Measurements from ENCODE around the gene PDS5B. TPM values are rescaled to one million over a fixed set of nuclear protein-coding genes. Genes with fewer than 3 reads are reported as not detected.
"Not testable (repeated sequence)": the region's sequence is repeated elsewhere in the genome, so short reads cannot be mapped to it uniquely, and the experiment has no call there.

Gene PDS5B
- total RNA-seq, 4 donors from 2014 or later, result 18.0 to 27.3 (median 21.2) TPM

DNA sequence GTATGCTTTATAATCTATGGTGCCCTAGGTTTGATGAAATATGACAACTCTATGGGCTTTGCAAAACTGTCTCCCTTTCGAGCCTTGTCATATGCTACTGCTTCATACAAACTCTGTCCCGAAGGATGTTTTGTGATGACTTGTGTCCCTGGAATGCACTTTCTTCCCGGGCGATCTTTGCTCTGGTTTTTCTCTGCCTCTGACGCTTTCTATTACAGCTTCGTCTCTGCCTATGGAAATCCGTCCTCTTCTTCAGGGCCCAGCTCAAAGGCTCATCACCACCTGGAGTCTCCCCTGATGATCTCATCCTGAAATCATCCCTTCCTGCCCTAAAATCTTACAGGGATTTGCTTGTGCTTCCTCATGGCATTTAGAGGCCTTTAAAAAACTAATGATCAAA lies 238.4 kb downstream of the PDS5B start:
- DNase-seq (no peak), ATAC-seq (no peak)
- intact Hi-C loops (cut with DNase I; ENCODE audit: low total_unique reads) (no loop called here), in situ Hi-C loops (cut with MboI; ENCODE audit: low sequenced_read_pairs in 4 of 4) (no loop called here)
- Histone ChIP-seq H3K36me3 (no peaks in the 10 kb centered on the region), H3K9me3 (no peaks in the 10 kb centered on the region), H3K4me3 (no peak overlapping the region), H3K27me3 (no peaks in the 10 kb centered on the region), H3K4me1 (no peaks in the 10 kb centered on the region), H3K27ac (no peak overlapping the region)
- no peak for TF ChIP-seq POLR2A (IDR thresholded peaks at IDR 0.05)
- TF ChIP-seq, protein P1, sequence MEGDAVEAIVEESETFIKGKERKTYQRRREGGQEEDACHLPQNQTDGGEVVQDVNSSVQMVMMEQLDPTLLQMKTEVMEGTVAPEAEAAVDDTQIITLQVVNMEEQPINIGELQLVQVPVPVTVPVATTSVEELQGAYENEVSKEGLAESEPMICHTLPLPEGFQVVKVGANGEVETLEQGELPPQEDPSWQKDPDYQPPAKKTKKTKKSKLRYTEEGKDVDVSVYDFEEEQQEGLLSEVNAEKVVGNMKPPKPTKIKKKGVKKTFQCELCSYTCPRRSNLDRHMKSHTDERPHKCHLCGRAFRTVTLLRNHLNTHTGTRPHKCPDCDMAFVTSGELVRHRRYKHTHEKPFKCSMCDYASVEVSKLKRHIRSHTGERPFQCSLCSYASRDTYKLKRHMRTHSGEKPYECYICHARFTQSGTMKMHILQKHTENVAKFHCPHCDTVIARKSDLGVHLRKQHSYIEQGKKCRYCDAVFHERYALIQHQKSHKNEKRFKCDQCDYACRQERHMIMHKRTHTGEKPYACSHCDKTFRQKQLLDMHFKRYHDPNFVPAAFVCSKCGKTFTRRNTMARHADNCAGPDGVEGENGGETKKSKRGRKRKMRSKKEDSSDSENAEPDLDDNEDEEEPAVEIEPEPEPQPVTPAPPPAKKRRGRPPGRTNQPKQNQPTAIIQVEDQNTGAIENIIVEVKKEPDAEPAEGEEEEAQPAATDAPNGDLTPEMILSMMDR (IDR thresholded peaks at IDR 0.05 in 4 of 5, conservative IDR thresholded peaks at IDR 0.05 in 1 of 5), result no peak

DNA sequence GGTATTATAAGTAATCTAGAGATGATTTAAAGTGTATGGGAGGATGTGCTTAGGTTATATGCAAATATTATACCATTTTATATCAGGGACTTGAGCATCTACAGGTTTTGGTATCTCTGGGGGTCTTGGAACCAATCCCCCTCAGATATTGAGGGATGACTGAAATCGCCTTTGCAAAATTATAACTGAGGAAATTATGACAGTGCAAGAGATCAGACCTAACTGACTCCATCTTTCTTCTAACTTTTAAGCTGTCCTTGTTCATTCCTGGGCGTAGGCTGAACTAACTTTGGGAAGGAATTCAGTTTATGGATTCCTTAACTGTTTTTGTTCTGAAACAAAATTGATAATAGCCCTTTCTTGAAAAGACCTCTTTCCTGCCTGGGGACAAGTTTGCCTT lies 239.2 kb downstream of the PDS5B start:
- intact Hi-C loops (cut with DNase I; ENCODE audit: low total_unique reads) (no loop called here), in situ Hi-C loops (cut with MboI; ENCODE audit: low sequenced_read_pairs in 4 of 4) (no loop called here)
- H3K36me3 ChIP-seq, result no peaks in the 10 kb centered on the region
- ATAC-seq (no peak), DNase-seq (no peak)
- H3K9me3 ChIP-seq, result no peaks in the 10 kb centered on the region
- no peak overlapping the region for H3K27ac ChIP-seq
- TF ChIP-seq, protein P1 (IDR thresholded peaks at IDR 0.05 in 4 of 5, conservative IDR thresholded peaks at IDR 0.05 in 1 of 5), result no peak
- TF ChIP-seq POLR2A (IDR thresholded peaks at IDR 0.05), result no peak
- no peak overlapping the region for H3K4me3 ChIP-seq
- no peaks in the 10 kb centered on the region for H3K4me1 ChIP-seq
- H3K27me3 ChIP-seq, result no peaks in the 10 kb centered on the region

DNA sequence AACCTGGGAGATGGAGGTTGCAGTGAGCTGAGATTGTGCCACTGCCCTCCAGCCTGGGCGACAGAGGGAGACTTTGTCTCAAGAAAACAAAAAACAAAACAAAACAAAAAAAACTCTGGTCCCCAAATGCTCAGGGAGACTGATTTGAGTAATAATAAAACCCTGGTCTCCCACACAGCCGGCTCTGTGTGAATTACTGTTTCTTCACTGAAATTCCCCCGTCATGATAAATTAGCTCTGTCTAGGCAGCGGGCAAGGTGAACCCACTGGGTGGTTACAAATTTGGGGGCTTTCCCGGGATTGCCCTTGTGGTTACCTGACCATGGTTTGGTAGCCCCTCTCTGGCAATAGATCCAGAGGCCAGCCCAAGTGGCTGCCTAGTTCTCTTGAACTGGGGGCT lies 240.1 kb downstream of the PDS5B start:
- H3K4me1 ChIP-seq; DNase-seq; in situ Hi-C loops (cut with MboI; ENCODE audit: low sequenced_read_pairs in 4 of 4); H3K27me3 ChIP-seq; H3K4me3 ChIP-seq; ATAC-seq; intact Hi-C loops (cut with DNase I; ENCODE audit: low total_unique reads); H3K36me3 ChIP-seq; H3K27ac ChIP-seq; H3K9me3 ChIP-seq: not testable (repeated sequence)

Other genes starting within 250 kb of the PDS5B start
- 1 to 10 TPM; 6.5 to 10.0 (median 7.2) TPM for gene N4BP2L1, start 158.3 kb upstream of the PDS5B start, total RNA-seq
- 100 to 1,000 TPM in 3 of 4 donors, 10 to 100 TPM in 1; 52.2 to 370 (median 176) TPM for gene N4BP2L2, start 47.7 kb upstream of the PDS5B start, total RNA-seq

Data from gastrocnemius medialis (tissue), 4 donors.